Kidney epithelial cell (primary cell): ENCODE data around the gene NAV2. TPM values are rescaled to one million over a fixed set of nuclear protein-coding genes. Genes with fewer than 3 reads are reported as not detected.

ENCODE experiments used
- DNase-seq: peaks from one replicate; pipeline ENCODE4 v3.0.0-alpha.2; 2010; ENCODE audit warnings: low read depth
- H3K27me3 ChIP-seq: 2 replicates; pipeline ENCODE4 v1.6.0; 2011; ENCODE audit warnings: low read length; ENCODE audit not compliant: control insufficient read depth, insufficient read depth
- H3K36me3 ChIP-seq: 2 replicates; pipeline ENCODE4 v1.5.1; 2011; ENCODE audit warnings: low read length; ENCODE audit not compliant: control insufficient read depth, insufficient read depth
- H3K4me3 ChIP-seq: 2 replicates; pipeline ENCODE4 v1.5.1; 2011; ENCODE audit warnings: low read depth, mild to moderate bottlenecking, control low read depth, low read length
- CTCF ChIP-seq: IDR thresholded peaks from 2 replicates; pipeline ENCODE4 v1.5.1; 2011; ENCODE audit warnings: mild to moderate bottlenecking, moderate library complexity, low read length, control low read depth, inconsistent platforms; ENCODE audit not compliant: insufficient read depth, poor library complexity, severe bottlenecking
- total RNA-seq: library from RNA; depleted of rRNA; stranded (reverse); fragments of >200 nt; gene quantifications from 2 replicates; pipeline ENCODE4 v1.2.3, GENCODE V29; 2015

Gene NAV2
- total RNA-seq, 1 donor from 2014 or later = 41.5 TPM

GRCh38 chr11:20161230-20161918, 448.7 kb downstream of the NAV2 start:
- no peak for DNase-seq
- Histone ChIP-seq H3K36me3 (no peaks in the 10 kb centered on the region), H3K4me3 (no peak overlapping the region), H3K27me3 (peaks cover 91% of the 10 kb centered on the region)
- no peak for TF ChIP-seq CTCF

GRCh38 chr11:20161923-20162744, 449.5 kb downstream of the NAV2 start:
- H3K27me3 ChIP-seq = peaks cover 87% of the 10 kb centered on the region
- DNase-seq = no peak
- no peak for TF ChIP-seq CTCF
- no peak overlapping the region for H3K4me3 ChIP-seq
- no peaks in the 10 kb centered on the region for H3K36me3 ChIP-seq

- DNase-seq = no peak
- no peak overlapping the region for H3K4me3 ChIP-seq
Measured at GRCh38 chr11:20162824-20163782, 450.5 kb downstream of the NAV2 start.

GRCh38 chr11:20163783-20164481, 451.3 kb downstream of the NAV2 start:
- H3K27me3 ChIP-seq = peaks cover 78% of the 10 kb centered on the region
- no peak for DNase-seq
- no peak for TF ChIP-seq CTCF
- no peaks in the 10 kb centered on the region for H3K36me3 ChIP-seq
- H3K4me3 ChIP-seq = no peak overlapping the region

More at GRCh38 chr11:20162824-20163782, 450.5 kb downstream of the NAV2 start:
- TF ChIP-seq CTCF = no peak
- no peaks in the 10 kb centered on the region for H3K36me3 ChIP-seq
- H3K27me3 ChIP-seq = peaks cover 85% of the 10 kb centered on the region
